ENCODE measurements around the gene FNDC5.
"Not testable (repeated sequence)": the region's sequence is repeated elsewhere in the genome, so short reads cannot be mapped to it uniquely, and the experiment has no call there.

Gene FNDC5

DNA sequence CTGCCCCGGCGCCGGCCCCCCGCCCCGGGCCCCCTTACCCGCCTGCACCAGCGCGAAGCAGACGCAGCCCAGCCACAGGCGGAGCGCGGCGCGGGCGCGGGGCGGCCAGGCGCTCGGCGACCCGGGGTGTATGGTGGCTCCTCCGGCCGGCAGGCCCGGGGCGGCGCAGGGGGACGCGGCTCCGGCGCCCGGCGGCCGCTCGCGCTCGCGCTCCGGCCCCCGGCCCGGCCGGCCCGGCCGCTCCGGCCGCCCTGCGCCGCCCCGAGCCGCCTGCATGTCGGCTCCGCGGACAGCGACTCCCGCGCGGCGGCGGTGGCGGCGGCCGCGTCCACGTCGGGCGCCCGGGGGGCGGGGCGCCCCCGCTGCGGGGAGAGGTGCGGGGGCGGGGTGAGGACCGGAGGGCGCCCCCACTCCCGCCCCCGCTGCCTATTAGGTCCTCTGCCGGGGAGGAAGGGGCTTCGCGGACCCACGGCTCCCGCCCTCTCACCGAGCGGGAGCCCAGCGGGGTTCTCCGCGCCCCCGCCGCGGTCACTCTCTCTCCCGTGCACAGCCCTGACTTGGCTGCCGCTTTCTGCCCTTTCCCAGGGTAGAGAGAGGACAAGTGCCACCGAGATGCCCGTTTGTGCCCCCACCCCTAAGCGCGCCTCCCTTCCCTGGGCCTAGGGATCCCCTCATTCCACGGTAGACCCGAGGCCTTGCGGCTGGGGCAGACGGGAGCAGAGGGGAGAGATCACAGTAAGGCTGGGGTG, at the start of gene FNDC5:
Gene FNDC5 (minus strand): TSS at position 298 of the 749 bp plus-strand sequence.
- no peak for DNase-seq (ENCODE audit: low spot score)

- DNase-seq (ENCODE audit: low spot score): no peak
These were observed 49.4 kb upstream of the FNDC5 start for GRCh38 chr1:32919811-32920733.

DNA sequence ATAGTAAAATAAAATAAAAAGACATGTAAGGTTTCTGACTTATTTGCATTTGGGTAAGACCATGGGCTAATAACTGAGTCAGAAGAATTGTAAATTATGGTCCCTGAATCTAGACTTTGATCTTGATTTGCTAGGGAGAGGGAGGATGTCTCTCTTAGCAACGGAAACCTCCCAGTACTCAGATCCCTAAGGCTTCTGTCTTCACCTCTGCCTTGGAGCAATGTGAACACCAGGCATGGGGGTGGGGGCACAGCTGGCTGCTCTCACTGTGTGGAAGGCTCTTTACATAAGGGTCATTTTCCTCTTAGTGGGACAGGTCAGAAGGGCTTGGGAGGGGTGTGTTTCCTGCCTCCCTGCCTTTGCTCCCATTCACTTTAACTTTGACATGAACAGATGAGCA, 47.5 kb upstream of the FNDC5 start:
- DNase-seq (ENCODE audit: low spot score): no peak

GRCh38 chr1:32917521-32917920, 46.8 kb upstream of the FNDC5 start:
- DNase-seq (ENCODE audit: low spot score): no peak

- DNase-seq (ENCODE audit: low spot score): no peak
These were observed 45.3 kb upstream of the FNDC5 start for GRCh38 chr1:32915766-32916706.

GRCh38 chr1:32910319-32910718, 39.6 kb upstream of the FNDC5 start:
- no peak for DNase-seq (ENCODE audit: low spot score)

DNA sequence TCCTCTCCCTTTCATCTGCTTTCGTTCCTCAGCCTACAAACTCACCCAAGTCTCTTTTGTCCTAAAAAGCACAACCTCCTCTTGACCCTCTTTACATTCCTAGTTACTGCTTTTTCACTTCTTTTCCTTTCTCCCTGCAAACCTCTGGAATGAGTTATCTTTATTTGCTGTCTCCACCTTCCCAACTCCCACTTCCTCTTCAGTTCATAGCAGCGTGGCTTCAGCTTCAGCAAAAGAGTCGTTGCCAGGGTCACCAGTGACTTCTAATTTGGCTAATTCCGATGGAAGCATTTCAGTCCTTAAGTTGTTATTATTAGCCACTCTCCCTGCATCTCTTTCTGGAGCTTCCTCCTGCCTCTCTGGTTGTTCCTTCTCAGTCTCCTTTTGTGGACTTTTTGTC, 36.7 kb upstream of the FNDC5 start:
- no peak for DNase-seq (ENCODE audit: low spot score)

DNA sequence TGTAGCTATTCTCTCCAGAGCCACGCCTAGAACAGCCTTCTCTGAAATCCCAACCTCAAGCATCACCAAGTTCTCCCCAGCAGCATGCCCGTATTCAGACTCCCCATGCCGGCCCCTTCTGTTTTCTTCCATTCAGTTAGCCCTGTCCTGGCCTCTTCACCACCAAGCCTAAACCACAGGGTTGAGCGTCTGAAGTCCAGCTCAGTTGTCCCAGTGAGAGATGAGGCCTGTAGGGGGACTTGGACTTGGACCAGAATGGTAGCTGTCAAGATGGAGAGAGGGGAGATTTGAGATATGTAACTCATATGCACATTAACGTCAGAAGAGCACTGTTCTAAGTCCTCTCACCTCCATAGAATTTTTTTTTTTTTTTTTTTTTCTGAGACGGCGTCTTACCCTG, 35.9 kb upstream of the FNDC5 start:
- no peak for DNase-seq (ENCODE audit: low spot score)

DNA sequence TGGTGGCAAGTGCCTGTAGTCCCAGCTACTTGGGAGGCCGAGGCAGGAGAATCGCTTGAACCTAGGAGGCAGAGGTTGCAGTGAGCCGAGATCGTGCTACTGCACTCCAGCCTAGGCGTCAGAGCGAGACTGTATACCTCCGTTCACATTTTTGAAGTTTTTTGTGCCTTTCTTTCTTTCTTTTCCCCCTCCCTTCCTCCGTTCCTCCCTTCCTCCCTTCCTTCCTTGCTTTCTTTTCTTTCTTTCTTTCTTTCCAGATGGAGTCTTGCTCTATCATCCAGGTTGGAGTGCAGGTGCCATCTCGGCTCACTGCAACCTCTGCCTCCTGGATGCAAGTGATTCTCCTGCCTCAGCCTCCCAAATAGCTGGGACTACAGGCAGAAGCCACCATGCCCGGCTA, 34.9 kb upstream of the FNDC5 start:
- DNase-seq (ENCODE audit: low spot score): not testable (repeated sequence)

DNA sequence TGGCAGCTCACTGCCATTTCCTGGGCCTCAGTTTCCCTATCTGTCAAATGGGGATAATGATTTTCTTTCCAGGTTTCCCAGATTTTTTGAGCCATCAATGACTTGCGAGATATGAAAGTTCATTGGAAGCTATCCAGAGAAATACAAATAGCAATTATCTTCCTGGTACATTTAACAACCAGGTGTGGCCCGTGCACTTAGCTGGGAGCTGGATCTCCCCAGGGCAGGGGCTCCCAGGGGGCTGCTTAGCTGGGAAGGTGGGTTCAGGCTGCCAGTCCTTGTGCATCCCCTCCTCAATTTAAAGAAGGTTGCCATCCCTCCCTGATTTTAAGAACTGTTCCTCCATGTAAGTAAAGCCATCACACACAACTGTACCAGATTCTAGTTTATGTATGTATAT, 34.1 kb upstream of the FNDC5 start:
- no peak for DNase-seq (ENCODE audit: low spot score)

GRCh38 chr1:32903991-32904785, 33.5 kb upstream of the FNDC5 start:
- DNase-seq (ENCODE audit: low spot score): no peak

DNA sequence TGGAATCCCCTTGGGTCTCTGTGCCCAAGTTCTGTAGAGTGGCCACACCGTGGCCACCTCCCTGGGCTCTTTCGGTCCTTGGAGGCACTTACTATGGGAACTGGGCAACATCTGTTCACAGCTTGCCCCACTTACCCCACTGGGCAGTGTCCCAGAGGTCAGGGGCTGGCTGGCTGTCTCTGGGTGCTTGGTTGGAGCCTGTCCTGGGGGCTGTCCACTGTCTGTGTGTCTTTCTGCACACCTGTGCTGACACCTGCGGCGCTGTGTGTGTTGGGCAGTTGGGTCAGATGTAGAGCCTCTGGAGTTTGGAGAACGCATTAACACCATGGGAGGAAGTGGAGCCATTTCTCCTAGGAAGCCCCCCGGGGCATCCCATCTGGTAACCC, 31.8 kb upstream of the FNDC5 start:
- DNase-seq (ENCODE audit: low spot score): no peak

DNA sequence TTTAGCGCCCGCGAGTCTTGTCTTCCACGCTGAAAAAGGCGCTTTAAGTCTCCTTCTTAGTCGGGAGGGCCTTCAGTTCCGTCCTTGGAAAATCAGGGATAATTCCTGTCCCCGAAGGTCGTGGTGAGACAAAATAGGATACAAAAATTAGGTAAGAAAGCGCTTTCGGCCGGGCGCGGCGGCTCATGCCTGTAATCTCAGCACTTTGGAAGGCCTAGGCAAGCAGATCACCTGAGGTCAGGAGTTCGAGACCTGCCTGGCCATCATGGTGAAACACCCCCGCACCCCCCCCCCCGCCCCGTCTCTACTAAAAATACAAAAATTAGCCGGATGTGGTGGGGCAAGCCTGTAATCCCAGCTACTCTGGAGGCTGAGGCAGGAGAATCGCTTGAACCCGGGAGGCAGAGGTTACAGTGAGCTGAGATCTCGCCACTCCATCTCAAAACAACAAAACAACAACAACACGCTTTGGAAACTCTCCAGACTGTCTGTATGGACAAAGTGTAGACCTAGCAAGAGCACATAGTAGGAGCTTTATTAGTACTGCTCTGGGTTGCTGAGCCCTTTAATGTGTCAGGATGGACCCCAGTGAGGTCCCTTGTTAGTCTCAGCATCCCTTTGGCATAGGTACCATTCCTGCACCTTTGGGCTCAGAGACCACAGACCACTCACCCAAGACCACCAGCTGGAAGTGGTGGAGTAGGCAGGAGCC, 31.3 kb upstream of the FNDC5 start:
- DNase-seq (ENCODE audit: low spot score): no peak

- DNase-seq (ENCODE audit: low spot score): no peak
These were observed 30.5 kb upstream of the FNDC5 start, which contains the start of gene TMEM54 for GRCh38 chr1:32900956-32901822. Gene TMEM54 (minus strand): TSS chr1:32901389. CDS start chr1:32901238, 151 bp downstream.

DNA sequence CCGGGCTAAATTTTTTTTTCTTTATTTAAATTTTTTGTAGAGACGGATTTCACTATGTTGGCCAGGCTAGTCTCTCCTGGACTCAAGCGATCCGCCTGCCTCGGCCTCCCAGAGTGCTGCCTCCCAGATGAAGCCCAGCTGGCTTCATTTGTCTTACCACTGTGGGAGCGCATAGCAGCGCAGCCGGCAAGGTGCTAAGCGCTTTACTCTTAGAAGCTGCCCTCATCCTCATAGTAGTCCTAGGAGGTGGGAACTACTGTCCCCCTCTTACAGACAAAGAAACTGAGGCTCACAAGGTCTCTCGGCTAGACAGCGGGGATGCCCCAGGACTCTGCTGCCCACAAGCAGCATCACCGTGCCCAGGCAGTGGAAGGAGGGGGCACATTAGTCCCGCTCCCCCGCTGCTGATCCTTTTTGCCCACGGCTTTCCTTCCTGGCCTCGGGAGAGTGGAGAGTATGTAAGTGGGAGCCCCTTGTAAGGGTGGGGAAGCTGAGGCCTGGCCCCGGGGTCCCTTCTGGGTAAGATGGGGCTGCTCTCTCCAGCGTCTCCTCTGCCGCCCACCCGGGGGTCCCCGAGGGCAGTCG, 29.8 kb upstream of the FNDC5 start:
- no peak for DNase-seq (ENCODE audit: low spot score)

DNA sequence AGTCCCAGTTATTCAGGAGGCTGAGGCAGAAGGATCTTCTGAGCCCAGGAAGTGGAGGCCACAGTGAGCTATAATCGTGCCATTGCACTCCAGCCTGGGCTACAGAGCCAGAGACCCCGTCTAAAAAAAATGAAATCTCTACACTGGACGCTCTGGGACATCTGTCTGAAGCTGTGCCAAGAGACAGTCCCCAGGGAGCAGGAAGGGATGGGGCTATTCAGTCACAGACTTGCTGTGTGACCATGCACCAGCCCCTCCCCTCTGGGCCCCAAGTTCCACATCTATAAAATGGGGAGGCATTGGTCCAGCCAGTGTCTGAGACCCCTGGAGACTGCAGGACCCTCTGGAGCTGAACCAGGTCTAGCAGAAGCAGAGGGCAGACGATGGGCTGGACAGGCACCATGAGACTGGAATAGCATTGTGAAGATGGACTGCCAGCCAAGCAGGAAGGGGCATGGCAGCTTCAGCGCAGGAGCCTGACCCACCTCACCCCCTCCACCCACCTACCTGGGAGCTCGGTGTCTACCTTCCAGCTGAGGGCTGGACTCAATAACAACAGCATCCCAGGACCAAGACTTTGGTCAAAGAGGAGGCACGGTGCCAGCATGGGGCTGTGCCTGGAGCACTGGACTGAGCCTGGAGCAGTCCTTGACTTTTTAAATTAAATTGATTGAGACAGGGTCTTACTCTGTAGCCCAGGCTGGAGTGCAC, 29.0 kb upstream of the FNDC5 start:
- no peak for DNase-seq (ENCODE audit: low spot score)

- no peak for DNase-seq (ENCODE audit: low spot score)
These were observed 28.2 kb upstream of the FNDC5 start for GRCh38 chr1:32898958-32899357.

GRCh38 chr1:32898056-32898455, 27.3 kb upstream of the FNDC5 start:
- DNase-seq (ENCODE audit: low spot score): no peak

All from CD4-positive, alpha-beta T cell treated with Interleukin-2 at 100 ng/mL for 4 hours (primary cell).